Muscle of back (tissue), 11 donors: ENCODE measurements around the gene ROCK2. TPM values are rescaled to one million over a fixed set of nuclear protein-coding genes. Genes with fewer than 3 reads are reported as not detected.
A peak's percentile ranks its signal among the peaks of the same experiment; 100 is the strongest.

Source experiments
- DNase-seq, 3 donors: peaks; one replicate each; pipeline versions ENCODE4 v3.0.0 to v3.0.0-alpha.2; 2013
- polyA plus RNA-seq, 10 donors: library from polyadenylated mRNA; unstranded; fragments of 120-200 nt; gene quantifications; one replicate each; pipeline ENCODE4 v1.2.1, GENCODE V29; 2013; ENCODE audit not compliant: insufficient read length in 10 of 10

The ROCK2 gene
- polyA plus RNA-seq, 10 donors: 38.1 to 72.6 (median 46.9) TPM

- no peak for DNase-seq
Observed at GRCh38 chr2:11156396-11157075, 187.9 kb downstream of the ROCK2 start.

DNA sequence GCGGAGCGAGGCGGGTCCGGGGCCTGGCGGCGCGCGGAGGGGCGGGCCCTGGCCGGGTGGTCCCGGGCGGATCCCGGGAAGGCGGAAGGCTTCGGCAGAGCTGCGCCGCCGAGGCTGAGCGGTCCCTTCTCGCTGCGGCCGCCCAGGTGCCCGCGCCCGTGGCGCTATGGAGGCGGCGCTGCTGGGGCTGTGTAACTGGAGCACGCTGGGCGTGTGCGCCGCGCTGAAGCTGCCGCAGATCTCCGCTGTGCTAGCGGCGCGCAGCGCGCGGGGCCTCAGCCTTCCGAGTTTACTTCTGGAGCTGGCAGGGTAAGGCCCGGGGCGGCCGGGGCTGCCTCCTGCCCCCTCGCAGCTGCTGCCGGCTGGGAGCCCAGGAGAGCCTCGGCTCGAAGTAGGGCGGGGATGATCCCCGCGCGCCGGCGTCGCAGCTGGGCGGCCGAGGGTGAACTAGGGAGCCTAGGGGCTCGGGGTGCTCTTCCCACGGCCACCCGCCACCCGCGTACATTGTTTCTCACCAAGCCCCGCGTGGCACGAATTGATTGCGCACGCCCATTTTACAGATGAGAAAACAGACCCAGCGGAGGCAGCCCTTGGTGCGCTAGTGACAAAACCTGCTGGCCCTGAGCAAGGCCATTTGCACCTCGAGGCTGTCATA lies 188.9 kb downstream of the ROCK2 start, which contains the start of gene SLC66A3:
Gene SLC66A3 (plus strand): TSS at position 87 of the 655 bp plus-strand sequence. CDS start 80 bp downstream, at position 167.
- DNase-seq: peak in 2 of 3 donors; percentile 89 to 95

GRCh38 chr2:11154923-11155380 lies 189.5 kb downstream of the ROCK2 start:
- DNase-seq: peak; percentile 94 to 95 (median 94)

- DNase-seq: no peak
Observed at GRCh38 chr2:11154016-11154922, 190.2 kb downstream of the ROCK2 start.

GRCh38 chr2:11152591-11152990 lies 191.8 kb downstream of the ROCK2 start:
- no peak for DNase-seq

DNA sequence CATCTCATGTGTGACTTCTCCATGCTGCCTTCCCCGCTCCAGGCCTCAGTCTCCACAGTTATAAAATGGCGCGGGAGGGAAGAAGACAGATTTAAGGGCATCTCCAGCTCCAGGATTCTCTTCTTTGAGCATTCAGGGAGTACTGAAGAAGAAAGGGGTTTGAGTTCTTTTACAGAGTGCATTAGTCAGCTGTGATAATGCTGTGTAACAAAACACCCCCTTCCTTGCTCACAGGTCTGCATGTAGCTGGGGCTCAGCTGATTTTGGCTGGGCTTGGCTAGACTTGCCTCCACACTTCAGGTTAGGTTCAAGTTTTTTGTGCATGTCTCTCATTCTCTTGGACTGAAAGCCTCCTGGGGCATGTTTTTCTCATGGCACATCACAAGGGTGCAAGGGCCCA lies 197.2 kb downstream of the ROCK2 start:
- no peak for DNase-seq

DNA sequence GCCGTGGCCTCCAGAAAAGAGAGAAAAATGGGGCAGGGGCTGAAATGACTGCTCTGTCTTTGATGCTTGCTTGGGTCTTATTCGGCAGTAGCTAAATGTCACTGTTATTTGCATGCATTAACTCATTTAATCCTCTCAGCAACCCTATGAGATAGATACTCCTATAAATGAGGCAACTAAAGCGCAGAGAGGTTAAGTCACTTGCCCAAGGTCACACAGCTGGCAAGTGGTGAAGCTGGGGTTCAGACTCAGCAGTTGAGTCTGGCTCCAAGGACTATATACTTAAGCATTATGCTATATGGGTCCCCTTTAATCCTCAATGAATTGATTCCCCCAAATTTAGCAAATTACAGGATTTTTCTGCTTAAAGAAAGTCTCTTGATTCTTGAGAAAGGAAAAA lies 198.4 kb downstream of the ROCK2 start:
- DNase-seq: no peak

DNA sequence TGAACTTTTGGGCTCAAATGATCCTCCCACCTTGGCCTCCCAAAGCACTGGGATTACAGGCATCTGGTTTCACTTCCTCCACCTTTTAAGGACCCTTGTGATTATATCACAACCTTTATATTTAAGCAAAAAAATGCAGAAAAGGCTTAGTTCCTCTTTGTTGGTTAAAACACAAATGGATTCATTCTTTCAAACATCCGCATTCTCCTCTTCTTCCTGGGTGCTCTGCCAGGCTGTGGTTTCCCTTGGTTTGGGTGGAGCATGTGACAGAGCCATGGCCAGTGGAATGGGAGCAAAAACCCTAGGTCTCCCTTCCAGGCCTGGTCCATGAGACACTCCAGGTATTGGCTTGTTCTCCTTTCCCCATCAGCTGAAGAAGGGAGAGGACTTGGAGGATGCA lies 199.1 kb downstream of the ROCK2 start:
- no peak for DNase-seq

DNA sequence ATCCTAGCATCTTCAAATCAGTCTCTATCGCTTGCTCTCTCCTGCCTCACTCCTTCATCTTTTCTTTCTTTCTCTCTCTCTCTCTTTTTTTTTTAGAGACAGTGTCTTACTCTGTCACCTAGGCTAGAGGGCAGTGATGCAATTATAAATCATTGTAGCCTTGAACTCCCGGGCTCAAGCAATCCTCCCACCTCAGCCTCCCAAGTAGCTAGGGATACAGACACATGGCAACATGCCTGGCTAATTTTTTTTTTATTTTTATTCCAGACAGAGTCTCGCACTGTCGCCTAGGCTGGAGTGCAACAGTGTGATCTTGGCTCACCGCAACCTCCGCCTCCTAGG lies 199.7 kb downstream of the ROCK2 start:
- DNase-seq: no peak

GRCh38 chr2:11144077-11144737 lies 200.2 kb downstream of the ROCK2 start:
- DNase-seq: no peak

- DNase-seq: no peak
Observed at GRCh38 chr2:11142987-11143386, 201.4 kb downstream of the ROCK2 start.

GRCh38 chr2:11142330-11142729 lies 202.1 kb downstream of the ROCK2 start:
- DNase-seq: no peak

GRCh38 chr2:11141319-11141718 lies 203.1 kb downstream of the ROCK2 start:
- no peak for DNase-seq

GRCh38 chr2:11140492-11140891 lies 203.9 kb downstream of the ROCK2 start:
- no peak for DNase-seq

DNA sequence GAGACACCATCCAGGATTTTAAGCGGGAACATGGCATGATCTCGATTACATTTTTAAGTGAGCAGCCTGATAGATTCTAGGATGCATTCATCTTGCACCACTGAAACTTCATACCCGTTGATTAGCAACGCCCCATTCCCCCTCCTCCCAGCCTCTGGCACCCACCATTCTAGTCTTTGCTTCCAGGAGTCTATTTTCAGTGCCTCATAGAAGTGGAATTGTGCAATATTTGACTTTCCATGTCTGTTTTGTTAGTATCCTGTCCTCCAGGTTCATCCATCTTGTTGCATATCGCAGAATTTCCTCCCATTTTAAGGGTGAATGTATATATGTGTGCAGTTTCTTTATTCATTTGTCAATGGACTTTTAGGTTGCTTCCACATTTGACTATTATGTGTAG lies 210.1 kb downstream of the ROCK2 start:
- DNase-seq: no peak

GRCh38 chr2:11133936-11134320 lies 210.5 kb downstream of the ROCK2 start:
- DNase-seq: no peak

GRCh38 chr2:11133238-11133935 lies 211.0 kb downstream of the ROCK2 start:
- DNase-seq: peak in 2 of 3 donors; percentile 27 to 66

- DNase-seq: no peak
Observed at GRCh38 chr2:11132036-11132671, 212.3 kb downstream of the ROCK2 start.

DNA sequence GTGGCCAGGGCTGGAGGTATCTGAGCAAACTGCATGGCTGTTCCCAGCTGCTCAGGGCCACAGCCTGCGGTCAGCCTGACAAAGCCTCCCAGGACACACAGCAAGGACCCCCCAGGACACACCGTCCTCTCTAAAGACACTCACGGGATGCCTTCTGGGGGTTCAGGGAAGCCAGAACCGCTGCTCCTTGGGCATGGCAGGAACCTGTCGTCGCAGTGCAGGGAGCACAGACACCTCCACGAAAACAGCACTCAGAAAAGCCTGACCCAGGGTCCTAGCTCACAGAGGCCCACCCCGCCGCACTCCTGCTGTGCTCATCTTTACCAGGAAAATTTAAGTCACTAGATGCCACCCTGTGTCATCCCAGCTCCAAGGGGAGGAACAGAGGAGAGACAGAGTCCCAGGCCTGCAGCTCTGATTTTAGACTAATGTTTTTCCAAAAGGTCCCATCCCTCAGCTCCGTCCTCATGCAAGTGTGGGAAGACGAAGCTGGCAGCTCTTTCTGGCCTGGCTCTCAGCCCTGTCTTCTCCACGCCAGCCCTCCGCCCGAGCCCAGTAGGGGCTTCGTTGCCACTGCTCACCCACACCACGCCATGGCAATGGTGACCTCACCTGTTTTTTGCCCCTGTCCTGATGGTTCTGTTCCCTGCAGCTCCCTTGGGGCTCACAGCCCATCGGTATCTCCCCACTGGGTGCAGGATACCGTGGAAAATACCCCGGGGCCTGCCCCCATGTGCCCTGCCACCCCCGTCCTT lies 213.1 kb downstream of the ROCK2 start:
- DNase-seq: no peak
